Calu3 (cell line): ENCODE results near the gene MYCT1. TPM values are rescaled to one million over a fixed set of nuclear protein-coding genes. Genes with fewer than 3 reads are reported as not detected.

ENCODE experiments used
- BruUV-seq: library from RNA; stranded (reverse); fragments of 400-500 nt; replicated peaks from 2 replicates; lab custom pipeline; 2021; lab: Mats Ljungman, UMichigan
- CTCF ChIA-PET: fragments of 300-600 bp; sonication (Branson Sonifier 250); formaldehyde crosslinking; loops from one replicate; lab custom pipeline; 2022; ENCODE audit warnings: antibody characterized with exemption; lab: Charles Lee
- DNase-seq: peaks from one replicate; pipeline ENCODE4 v3.0.0; 2022
- H3K27ac Mint-ChIP-seq: one replicate; pipeline ENCODE4 v1.8.0; 2022; ENCODE audit warnings: mixed read lengths; ENCODE audit not compliant: unreplicated experiment
- H3K27me3 Mint-ChIP-seq: one replicate; pipeline ENCODE4 v1.8.0; 2022; ENCODE audit warnings: mixed read lengths; ENCODE audit not compliant: unreplicated experiment
- H3K36me3 Mint-ChIP-seq: one replicate; pipeline ENCODE4 v1.8.0; 2022; ENCODE audit warnings: mild to moderate bottlenecking, moderate library complexity, mixed read lengths; ENCODE audit not compliant: insufficient read depth, unreplicated experiment
- H3K4me1 Mint-ChIP-seq: one replicate; pipeline ENCODE4 v1.8.0; 2022; ENCODE audit warnings: mild to moderate bottlenecking, low read depth, mixed read lengths; ENCODE audit not compliant: unreplicated experiment
- H3K4me3 Mint-ChIP-seq: one replicate; pipeline ENCODE4 v1.8.0; 2022; ENCODE audit warnings: mild to moderate bottlenecking, low read depth, moderate library complexity, mixed read lengths; ENCODE audit not compliant: unreplicated experiment
- H3K9me3 Mint-ChIP-seq: one replicate; pipeline ENCODE4 v1.8.0; 2022; ENCODE audit warnings: low read depth, mixed read lengths; ENCODE audit not compliant: unreplicated experiment
- intact Hi-C: fragments of 100-400 bp; cut with micrococcal nuclease; formaldehyde crosslinking; loops from one replicate; pipeline ENCODE4 v1.10.0; 2022; ENCODE audit not compliant: unreplicated experiment
- total RNA-seq: library from RNA; stranded (reverse); gene quantifications from 2 replicates; pipeline ENCODE4 v1.2.3, GENCODE V29; 2022
- TF ChIP-seq, protein P1 (sequence below): fragments of 200-600 bp; IDR thresholded peaks from one replicate; pipeline ENCODE4 v1.8.0; 2022; ENCODE audit warnings: antibody characterized with exemption; ENCODE audit not compliant: unreplicated experiment

MYCT1 gene
- total RNA-seq, 1 experiment from 2014 or later = not detected

DNA sequence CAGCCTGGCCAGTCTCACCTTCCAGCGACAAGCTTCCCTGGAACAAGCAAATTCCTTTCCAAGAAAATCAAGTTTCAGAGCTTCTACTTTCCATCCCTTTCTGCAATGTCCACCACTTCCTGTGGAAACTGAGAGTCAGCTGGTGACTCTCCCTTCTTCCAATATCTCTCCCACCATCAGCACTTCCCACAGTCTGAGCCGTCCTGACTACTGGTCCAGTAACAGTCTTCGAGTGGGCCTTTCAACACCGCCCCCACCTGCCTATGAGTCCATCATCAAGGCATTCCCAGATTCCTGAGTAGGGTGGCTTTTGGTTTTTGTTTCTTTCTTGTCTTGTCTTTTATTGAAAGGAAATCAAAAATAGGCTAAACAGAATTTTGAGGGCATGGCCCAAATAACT lies 24.3 kb downstream of the MYCT1 start:
- TF ChIP-seq, protein P1, sequence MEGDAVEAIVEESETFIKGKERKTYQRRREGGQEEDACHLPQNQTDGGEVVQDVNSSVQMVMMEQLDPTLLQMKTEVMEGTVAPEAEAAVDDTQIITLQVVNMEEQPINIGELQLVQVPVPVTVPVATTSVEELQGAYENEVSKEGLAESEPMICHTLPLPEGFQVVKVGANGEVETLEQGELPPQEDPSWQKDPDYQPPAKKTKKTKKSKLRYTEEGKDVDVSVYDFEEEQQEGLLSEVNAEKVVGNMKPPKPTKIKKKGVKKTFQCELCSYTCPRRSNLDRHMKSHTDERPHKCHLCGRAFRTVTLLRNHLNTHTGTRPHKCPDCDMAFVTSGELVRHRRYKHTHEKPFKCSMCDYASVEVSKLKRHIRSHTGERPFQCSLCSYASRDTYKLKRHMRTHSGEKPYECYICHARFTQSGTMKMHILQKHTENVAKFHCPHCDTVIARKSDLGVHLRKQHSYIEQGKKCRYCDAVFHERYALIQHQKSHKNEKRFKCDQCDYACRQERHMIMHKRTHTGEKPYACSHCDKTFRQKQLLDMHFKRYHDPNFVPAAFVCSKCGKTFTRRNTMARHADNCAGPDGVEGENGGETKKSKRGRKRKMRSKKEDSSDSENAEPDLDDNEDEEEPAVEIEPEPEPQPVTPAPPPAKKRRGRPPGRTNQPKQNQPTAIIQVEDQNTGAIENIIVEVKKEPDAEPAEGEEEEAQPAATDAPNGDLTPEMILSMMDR = no peak
- Mint-ChIP-seq H3K27ac (no peak overlapping the region), H3K9me3 (no peaks in the 10 kb centered on the region), H3K4me1 (no peaks in the 10 kb centered on the region), H3K36me3 (no peaks in the 10 kb centered on the region), H3K4me3 (no peak overlapping the region), H3K27me3 (no peaks in the 10 kb centered on the region)
- BruUV-seq = no TSS peak
- DNase-seq = no peak
- CTCF ChIA-PET = no interaction called here
- intact Hi-C loops = no loop called here

DNA sequence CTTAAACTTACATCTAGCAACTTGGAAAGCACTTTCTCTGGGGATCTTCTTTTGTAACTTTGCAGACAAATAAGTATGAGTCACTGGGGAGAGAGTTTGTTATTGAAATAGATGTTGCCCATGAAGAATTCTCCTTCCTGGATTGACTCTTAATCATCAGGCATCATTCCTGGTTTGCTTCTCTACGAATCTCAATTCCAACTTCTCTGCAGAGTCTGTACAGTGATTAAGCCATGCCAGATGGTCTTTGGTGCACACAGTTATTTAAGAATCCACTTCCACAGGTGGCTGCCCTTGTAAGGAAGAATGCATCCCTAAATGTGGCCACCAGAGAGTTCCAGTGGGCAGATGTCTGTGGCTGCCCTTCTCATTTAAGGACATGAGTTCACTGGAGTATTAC lies 25.7 kb downstream of the MYCT1 start:
- no TSS peak for BruUV-seq
- Mint-ChIP-seq H3K4me1 (no peaks in the 10 kb centered on the region), H3K27me3 (no peaks in the 10 kb centered on the region), H3K9me3 (no peaks in the 10 kb centered on the region), H3K4me3 (no peak overlapping the region), H3K27ac (no peak overlapping the region), H3K36me3 (no peaks in the 10 kb centered on the region)
- TF ChIP-seq, protein P1 = no peak
- CTCF ChIA-PET = no interaction called here
- intact Hi-C loops = no loop called here
- DNase-seq = no peak

DNA sequence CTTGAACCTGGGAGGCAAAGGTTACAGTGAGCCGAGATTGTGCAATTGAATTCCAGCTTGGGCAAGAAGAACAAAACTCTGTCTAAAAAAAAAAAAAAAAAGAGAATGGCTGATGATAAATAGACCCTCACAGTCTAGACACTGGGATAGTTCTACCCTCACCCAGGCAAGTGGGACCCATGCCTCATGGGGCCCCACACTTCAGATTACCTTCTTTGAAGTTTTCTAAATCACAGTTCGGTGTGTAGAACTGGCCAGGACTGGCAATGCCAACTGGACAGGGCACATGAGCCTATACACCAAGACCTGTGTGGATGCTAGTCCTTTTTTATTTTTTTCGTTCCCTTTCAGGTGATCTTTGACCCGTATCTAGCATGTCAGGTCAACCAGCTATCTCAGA lies 28.6 kb downstream of the MYCT1 start:
- CTCF ChIA-PET = no interaction called here
- intact Hi-C loops = no loop called here
- no peak overlapping the region for H3K27ac Mint-ChIP-seq
- BruUV-seq = no TSS peak
- H3K36me3 Mint-ChIP-seq = no peaks in the 10 kb centered on the region
- H3K4me1 Mint-ChIP-seq = no peaks in the 10 kb centered on the region
- no peak for DNase-seq
- no peaks in the 10 kb centered on the region for H3K27me3 Mint-ChIP-seq
- TF ChIP-seq, protein P1 = no peak
- H3K9me3 Mint-ChIP-seq = no peaks in the 10 kb centered on the region
- no peak overlapping the region for H3K4me3 Mint-ChIP-seq

DNA sequence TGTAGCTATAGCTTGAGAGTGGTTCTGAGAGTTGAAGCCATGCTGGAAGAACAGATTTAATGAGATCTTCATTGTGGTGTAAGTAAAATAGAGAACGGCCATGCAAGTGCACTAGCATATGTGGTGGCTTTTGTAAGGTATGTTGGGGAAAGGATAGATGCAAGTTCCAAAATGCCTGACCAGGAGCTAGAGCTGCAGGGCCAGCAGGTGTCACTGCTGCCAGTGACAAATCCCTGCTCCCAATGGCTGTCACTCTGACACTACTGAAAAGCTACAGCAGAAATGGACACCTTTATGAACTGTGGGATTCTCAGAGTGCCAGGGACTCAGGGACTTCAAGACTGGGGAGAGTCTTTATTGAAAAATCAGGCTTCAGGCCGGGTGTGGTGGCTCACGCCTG lies 29.8 kb downstream of the MYCT1 start:
- intact Hi-C loops = no loop called here
- CTCF ChIA-PET = no interaction called here
- no peak for DNase-seq

More for the DNA sequence above, 29.8 kb downstream of the MYCT1 start:
- Mint-ChIP-seq H3K27me3 (no peaks in the 10 kb centered on the region), H3K36me3 (no peaks in the 10 kb centered on the region), H3K27ac (no peak overlapping the region), H3K9me3 (no peaks in the 10 kb centered on the region), H3K4me3 (no peak overlapping the region), H3K4me1 (no peaks in the 10 kb centered on the region)
- BruUV-seq = no TSS peak
- TF ChIP-seq, protein P1 = no peak
